Epithelial cell of esophagus (primary cell): Measurements from ENCODE around the gene WDR3.
"Not testable (repeated sequence)": the region's sequence is repeated elsewhere in the genome, so short reads cannot be mapped to it uniquely, and the experiment has no call there.

Source experiments
- DNase-seq: peaks from one replicate; pipeline ENCODE4 v3.0.0; 2010; ENCODE audit warnings: low read depth
- H3K4me3 ChIP-seq: 2 replicates; pipeline ENCODE4 v1.5.1; 2011; ENCODE audit warnings: mild to moderate bottlenecking, low read length, control low read depth
- TF ChIP-seq, protein P1 (sequence below): IDR thresholded peaks from 2 replicates; pipeline ENCODE4 v1.5.1; 2011; ENCODE audit warnings: low read depth, mild to moderate bottlenecking, low read length, control low read depth, inconsistent platforms; ENCODE audit not compliant: insufficient read depth; ENCODE audit errors: missing control alignments

WDR3 gene

GRCh38 chr1:117919376-117919775 is 10.2 kb upstream of the WDR3 start:
- no peak overlapping the region for H3K4me3 ChIP-seq
- DNase-seq: no peak
- TF ChIP-seq, protein P1, sequence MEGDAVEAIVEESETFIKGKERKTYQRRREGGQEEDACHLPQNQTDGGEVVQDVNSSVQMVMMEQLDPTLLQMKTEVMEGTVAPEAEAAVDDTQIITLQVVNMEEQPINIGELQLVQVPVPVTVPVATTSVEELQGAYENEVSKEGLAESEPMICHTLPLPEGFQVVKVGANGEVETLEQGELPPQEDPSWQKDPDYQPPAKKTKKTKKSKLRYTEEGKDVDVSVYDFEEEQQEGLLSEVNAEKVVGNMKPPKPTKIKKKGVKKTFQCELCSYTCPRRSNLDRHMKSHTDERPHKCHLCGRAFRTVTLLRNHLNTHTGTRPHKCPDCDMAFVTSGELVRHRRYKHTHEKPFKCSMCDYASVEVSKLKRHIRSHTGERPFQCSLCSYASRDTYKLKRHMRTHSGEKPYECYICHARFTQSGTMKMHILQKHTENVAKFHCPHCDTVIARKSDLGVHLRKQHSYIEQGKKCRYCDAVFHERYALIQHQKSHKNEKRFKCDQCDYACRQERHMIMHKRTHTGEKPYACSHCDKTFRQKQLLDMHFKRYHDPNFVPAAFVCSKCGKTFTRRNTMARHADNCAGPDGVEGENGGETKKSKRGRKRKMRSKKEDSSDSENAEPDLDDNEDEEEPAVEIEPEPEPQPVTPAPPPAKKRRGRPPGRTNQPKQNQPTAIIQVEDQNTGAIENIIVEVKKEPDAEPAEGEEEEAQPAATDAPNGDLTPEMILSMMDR: no peak

- TF ChIP-seq, protein P1: no peak
- no peak for DNase-seq
- H3K4me3 ChIP-seq: no peak overlapping the region
Observed at GRCh38 chr1:117921991-117922390, 7.5 kb upstream of the WDR3 start.

DNA sequence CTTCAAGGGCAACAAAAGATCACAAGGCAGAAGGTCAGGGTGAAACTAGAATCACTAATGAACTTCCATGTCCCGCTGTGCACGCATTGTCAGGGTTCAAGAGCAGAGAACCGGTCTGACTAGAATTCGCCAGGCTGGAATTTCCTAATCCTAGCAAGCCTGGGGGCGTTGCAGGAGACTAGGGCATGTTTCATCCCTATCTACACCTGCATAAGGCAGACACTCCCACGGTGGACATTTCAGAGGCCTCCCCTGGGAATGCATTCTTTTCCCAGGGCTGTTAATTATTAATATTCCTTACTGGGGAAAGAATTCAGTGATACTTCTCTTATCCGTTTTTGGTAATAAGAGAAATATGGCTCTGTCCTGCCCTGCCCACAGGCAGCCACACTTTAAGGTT is 6.8 kb upstream of the WDR3 start:
- not testable (repeated sequence) for H3K4me3 ChIP-seq, DNase-seq

- TF ChIP-seq, protein P1: no peak
- H3K4me3 ChIP-seq: no peak overlapping the region
- no peak for DNase-seq
Observed at GRCh38 chr1:117925981-117926380, 3.6 kb upstream of the WDR3 start.

- peak overlapping the region; percentile 98 for H3K4me3 ChIP-seq
- DNase-seq: peak; percentile 66
- TF ChIP-seq, protein P1: no peak
Observed at GRCh38 chr1:117928881-117929342, 627 bp upstream of the WDR3 start.

DNA sequence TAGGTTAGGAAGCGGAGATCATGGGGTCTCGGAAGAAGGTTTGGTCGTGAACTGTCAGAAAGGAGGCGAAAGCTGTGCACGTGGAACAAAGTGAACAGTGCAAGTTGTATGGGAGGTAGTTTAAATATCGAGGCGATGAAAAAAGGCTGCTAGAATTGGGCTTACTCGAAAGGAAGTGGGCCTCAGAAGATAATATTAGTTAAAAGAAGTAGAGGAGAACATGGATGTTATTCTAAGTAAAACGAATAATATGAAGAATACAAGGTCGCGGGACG is 571 bp downstream of the WDR3 start:
- H3K4me3 ChIP-seq: peak overlapping the region; percentile 98
- DNase-seq: no peak
- TF ChIP-seq, protein P1: no peak

- DNase-seq: no peak
- TF ChIP-seq, protein P1: no peak
- peak overlapping the region; percentile 98 for H3K4me3 ChIP-seq
Observed at GRCh38 chr1:117930484-117930883, 945 bp downstream of the WDR3 start.

- TF ChIP-seq, protein P1: no peak
- peak; percentile 58 for DNase-seq
- no peak overlapping the region for H3K4me3 ChIP-seq
Observed at GRCh38 chr1:117932576-117932975, 3.0 kb downstream of the WDR3 start.
